HCT116 (cell line): ENCODE results near the gene SCUBE2.

ENCODE experiments used
- CEBPB ChIP-seq: IDR thresholded peaks from 2 replicates; pipeline ENCODE4 v1.6.1; 2012; ENCODE audit warnings: low read depth
- CTCF ChIP-seq, 3 experiments: fragments of 200-600 bp in 1 of 3; sonication (generic) in 1 of 3; IDR thresholded peaks in 2 of 3; conservative IDR thresholded peaks in 1 of 3; 2 replicates each; pipeline ENCODE4 v1.5.1; 2012 to 2017; ENCODE audit warnings: low read depth in 2 of 3, low read length in 2 of 3, antibody characterized with exemption in 1 of 3, borderline replicate concordance in 1 of 3, control low read depth in 1 of 3, mild to moderate bottlenecking in 1 of 3, mixed read lengths in 1 of 3, mixed run types in 1 of 3, moderate library complexity in 1 of 3; ENCODE audit not compliant: insufficient read depth in 1 of 3
- EZH2 ChIP-seq: fragments of 200-600 bp; sonication (generic); IDR thresholded peaks from 2 replicates; pipeline ENCODE4 v1.6.1; 2017; ENCODE audit warnings: antibody characterized with exemption, mixed run types
- JUND ChIP-seq: IDR thresholded peaks from 2 replicates; pipeline ENCODE4 v1.6.1; 2012
- MAX ChIP-seq: IDR thresholded peaks from 2 replicates; pipeline ENCODE4 v1.6.1; 2012
- SP1 ChIP-seq: IDR thresholded peaks from 2 replicates; pipeline ENCODE4 v1.6.1; 2012; ENCODE audit warnings: low read depth
- SRF ChIP-seq: IDR thresholded peaks from 2 replicates; pipeline ENCODE4 v1.6.1; 2012; ENCODE audit warnings: low read depth
- YY1 ChIP-seq: IDR thresholded peaks from 2 replicates; pipeline ENCODE4 v1.6.1; 2011; ENCODE audit warnings: low read length, low read depth, moderate library complexity, mild to moderate bottlenecking; ENCODE audit not compliant: insufficient replicate concordance; ENCODE audit errors: extremely low read depth
- TF ChIP-seq, protein P1 (sequence below): IDR thresholded peaks from 2 replicates; pipeline ENCODE4 v1.6.1; 2011; ENCODE audit warnings: mild to moderate bottlenecking, low read length, moderate library complexity; ENCODE audit not compliant: insufficient replicate concordance; ENCODE audit errors: extremely low read depth
- TF ChIP-seq, protein P2 (sequence below): IDR thresholded peaks from 2 replicates; pipeline ENCODE4 v1.6.1; 2012

GRCh38 chr11:9121469-9121796 lies 30.0 kb upstream of the SCUBE2 start:
- TF ChIP-seq EZH2 (no peak), SRF (no peak), CEBPB (no peak), CTCF (IDR thresholded peaks at IDR 0.05 in 2 of 3, conservative IDR thresholded peaks at IDR 0.05 in 1 of 3; ENCODE audit: borderline replicate concordance in 1 of 3, insufficient read depth in 1 of 3, low read depth in 2 of 3, low read length in 2 of 3) (no peak), MAX (no peak), JUND (no peak), SP1 (no peak), YY1 (no peak)
- TF ChIP-seq, protein P1, sequence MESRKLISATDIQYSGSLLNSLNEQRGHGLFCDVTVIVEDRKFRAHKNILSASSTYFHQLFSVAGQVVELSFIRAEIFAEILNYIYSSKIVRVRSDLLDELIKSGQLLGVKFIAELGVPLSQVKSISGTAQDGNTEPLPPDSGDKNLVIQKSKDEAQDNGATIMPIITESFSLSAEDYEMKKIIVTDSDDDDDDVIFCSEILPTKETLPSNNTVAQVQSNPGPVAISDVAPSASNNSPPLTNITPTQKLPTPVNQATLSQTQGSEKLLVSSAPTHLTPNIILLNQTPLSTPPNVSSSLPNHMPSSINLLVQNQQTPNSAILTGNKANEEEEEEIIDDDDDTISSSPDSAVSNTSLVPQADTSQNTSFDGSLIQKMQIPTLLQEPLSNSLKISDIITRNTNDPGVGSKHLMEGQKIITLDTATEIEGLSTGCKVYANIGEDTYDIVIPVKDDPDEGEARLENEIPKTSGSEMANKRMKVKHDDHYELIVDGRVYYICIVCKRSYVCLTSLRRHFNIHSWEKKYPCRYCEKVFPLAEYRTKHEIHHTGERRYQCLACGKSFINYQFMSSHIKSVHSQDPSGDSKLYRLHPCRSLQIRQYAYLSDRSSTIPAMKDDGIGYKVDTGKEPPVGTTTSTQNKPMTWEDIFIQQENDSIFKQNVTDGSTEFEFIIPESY, result no peak
- TF ChIP-seq, protein P2, sequence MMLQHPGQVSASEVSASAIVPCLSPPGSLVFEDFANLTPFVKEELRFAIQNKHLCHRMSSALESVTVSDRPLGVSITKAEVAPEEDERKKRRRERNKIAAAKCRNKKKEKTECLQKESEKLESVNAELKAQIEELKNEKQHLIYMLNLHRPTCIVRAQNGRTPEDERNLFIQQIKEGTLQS, result no peak
